ENCODE results near the gene ZNF700.
A peak's percentile ranks its signal among the peaks of the same experiment; 100 is the strongest.
"Not testable (repeated sequence)": the region's sequence is repeated elsewhere in the genome, so short reads cannot be mapped to it uniquely, and the experiment has no call there.

DNA sequence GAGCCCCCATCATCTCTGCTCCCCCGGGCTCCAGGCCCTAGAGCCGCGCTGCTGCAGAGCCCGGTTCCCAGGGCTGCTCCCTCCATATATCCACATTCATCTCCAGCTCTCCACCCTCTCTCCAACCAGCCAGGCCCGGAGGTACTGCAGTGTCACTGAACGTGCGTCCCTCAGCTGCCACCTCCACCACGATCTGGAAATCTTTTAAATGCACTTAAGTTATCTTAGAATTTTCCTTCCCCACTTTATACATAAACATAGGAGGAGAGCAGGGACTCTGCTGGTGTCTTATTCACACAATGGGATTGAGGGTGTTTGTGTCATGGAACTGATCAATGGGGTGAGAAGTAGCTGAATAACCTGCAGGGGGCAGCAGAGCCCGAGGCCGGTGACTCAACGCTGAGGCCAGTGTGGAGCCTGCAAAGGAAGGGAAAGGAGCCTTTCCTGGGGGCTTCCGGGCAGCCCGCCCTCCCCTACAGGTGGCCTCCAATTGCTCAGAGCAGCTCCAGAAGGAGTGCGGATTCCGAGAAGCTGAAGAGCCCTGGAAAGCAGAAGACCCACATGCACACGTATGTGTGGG lies 45.1 kb upstream of the ZNF700 start:
- TF ChIP-seq, protein P1, sequence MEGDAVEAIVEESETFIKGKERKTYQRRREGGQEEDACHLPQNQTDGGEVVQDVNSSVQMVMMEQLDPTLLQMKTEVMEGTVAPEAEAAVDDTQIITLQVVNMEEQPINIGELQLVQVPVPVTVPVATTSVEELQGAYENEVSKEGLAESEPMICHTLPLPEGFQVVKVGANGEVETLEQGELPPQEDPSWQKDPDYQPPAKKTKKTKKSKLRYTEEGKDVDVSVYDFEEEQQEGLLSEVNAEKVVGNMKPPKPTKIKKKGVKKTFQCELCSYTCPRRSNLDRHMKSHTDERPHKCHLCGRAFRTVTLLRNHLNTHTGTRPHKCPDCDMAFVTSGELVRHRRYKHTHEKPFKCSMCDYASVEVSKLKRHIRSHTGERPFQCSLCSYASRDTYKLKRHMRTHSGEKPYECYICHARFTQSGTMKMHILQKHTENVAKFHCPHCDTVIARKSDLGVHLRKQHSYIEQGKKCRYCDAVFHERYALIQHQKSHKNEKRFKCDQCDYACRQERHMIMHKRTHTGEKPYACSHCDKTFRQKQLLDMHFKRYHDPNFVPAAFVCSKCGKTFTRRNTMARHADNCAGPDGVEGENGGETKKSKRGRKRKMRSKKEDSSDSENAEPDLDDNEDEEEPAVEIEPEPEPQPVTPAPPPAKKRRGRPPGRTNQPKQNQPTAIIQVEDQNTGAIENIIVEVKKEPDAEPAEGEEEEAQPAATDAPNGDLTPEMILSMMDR (IDR thresholded peaks at IDR 0.05) = peak; percentile 13 to 30 (median 19)
- TF ChIP-seq POLR2A (IDR thresholded peaks at IDR 0.05); EP300 (IDR thresholded peaks at IDR 0.05; ENCODE audit: low read depth); POLR2AphosphoS5 (IDR thresholded peaks at IDR 0.05): not testable (repeated sequence)
